Measurements from ENCODE around the gene TADA3.

The TADA3 gene

GRCh38 chr3:9761919-9762318 lies 30.4 kb downstream of the TADA3 start:
- H3K4me1 ChIP-seq: no peaks in the 10 kb centered on the region
- H3K36me3 ChIP-seq (ENCODE audit: control insufficient read depth, insufficient read depth, low read length): no peaks in the 10 kb centered on the region
- H3K9me3 ChIP-seq (ENCODE audit: control insufficient read depth, low read length): no peaks in the 10 kb centered on the region
- no peaks in the 10 kb centered on the region for H3K27me3 ChIP-seq (ENCODE audit: control insufficient read depth, insufficient read depth, low read length)
- no peak overlapping the region for H3K27ac ChIP-seq
- H3K9ac ChIP-seq: no peak overlapping the region
- no peak overlapping the region for H3K4me3 ChIP-seq (ENCODE audit: low read depth, low read length)
- H2AFZ ChIP-seq: no peak overlapping the region
- no peaks in the 10 kb centered on the region for H3K79me2 ChIP-seq
- no peak overlapping the region for H3K4me2 ChIP-seq (ENCODE audit: low read length)
- TF ChIP-seq CTCF (IDR thresholded peaks at IDR 0.05): no peak

GRCh38 chr3:9760779-9761505 lies 31.3 kb downstream of the TADA3 start:
- Histone ChIP-seq H3K9me3 (ENCODE audit: control insufficient read depth, low read length) (no peaks in the 10 kb centered on the region), H3K4me2 (ENCODE audit: low read length) (no peak overlapping the region), H3K9ac (no peak overlapping the region), H3K79me2 (no peaks in the 10 kb centered on the region), H2AFZ (no peak overlapping the region), H3K27ac (no peak overlapping the region), H3K4me1 (no peaks in the 10 kb centered on the region), H3K36me3 (ENCODE audit: control insufficient read depth, insufficient read depth, low read length) (no peaks in the 10 kb centered on the region), H3K27me3 (ENCODE audit: control insufficient read depth, insufficient read depth, low read length) (no peaks in the 10 kb centered on the region), H3K4me3 (ENCODE audit: low read depth, low read length) (no peak overlapping the region)
- no peak for TF ChIP-seq CTCF (IDR thresholded peaks at IDR 0.05)

- Histone ChIP-seq H3K4me1 (no peaks in the 10 kb centered on the region), H3K9me3 (ENCODE audit: control insufficient read depth, low read length) (no peaks in the 10 kb centered on the region), H3K4me3 (ENCODE audit: low read depth, low read length) (no peak overlapping the region), H3K27ac (no peak overlapping the region), H3K27me3 (ENCODE audit: control insufficient read depth, insufficient read depth, low read length) (no peaks in the 10 kb centered on the region), H3K9ac (no peak overlapping the region), H3K36me3 (ENCODE audit: control insufficient read depth, insufficient read depth, low read length) (no peaks in the 10 kb centered on the region), H2AFZ (no peak overlapping the region), H3K4me2 (ENCODE audit: low read length) (no peak overlapping the region), H3K79me2 (no peaks in the 10 kb centered on the region)
- TF ChIP-seq CTCF (IDR thresholded peaks at IDR 0.05): no peak
Observed at GRCh38 chr3:9757427-9757826, 34.8 kb downstream of the TADA3 start.

GRCh38 chr3:9754678-9755077 lies 37.6 kb downstream of the TADA3 start:
- H3K9me3 ChIP-seq (ENCODE audit: control insufficient read depth, low read length): no peaks in the 10 kb centered on the region
- no peaks in the 10 kb centered on the region for H3K36me3 ChIP-seq (ENCODE audit: control insufficient read depth, insufficient read depth, low read length)
- no peak overlapping the region for H3K4me3 ChIP-seq (ENCODE audit: low read depth, low read length)
- H3K79me2 ChIP-seq: no peaks in the 10 kb centered on the region
- peaks cover 5% of the 10 kb centered on the region for H3K4me1 ChIP-seq
- TF ChIP-seq CTCF (IDR thresholded peaks at IDR 0.05): no peak
- H3K4me2 ChIP-seq (ENCODE audit: low read length): no peak overlapping the region
- no peaks in the 10 kb centered on the region for H3K27me3 ChIP-seq (ENCODE audit: control insufficient read depth, insufficient read depth, low read length)
- H2AFZ ChIP-seq: no peak overlapping the region
- H3K27ac ChIP-seq: no peak overlapping the region
- no peak overlapping the region for H3K9ac ChIP-seq

Measured in parathyroid adenoma (tissue), 2 donors.